Activated naive CD4-positive, alpha-beta T cell treated with anti-CD3 and anti-CD28 coated beads, Interleukin-2, amount 10 ng/mL, durations not matched to agents 7 days and 5 days (primary cell): ENCODE results near the gene CAVIN1.
"Not testable (repeated sequence)": the region's sequence is repeated elsewhere in the genome, so short reads cannot be mapped to it uniquely, and the experiment has no call there.

Source experiments
- CTCF ChIA-PET: fragments of 350-600 bp; sonication (Branson Sonifier 250); formaldehyde crosslinking; loops from one replicate; lab custom pipeline; 2021; ENCODE audit warnings: antibody characterized with exemption; lab: Charles Lee
- DNase-seq: peaks from one replicate; pipeline ENCODE4 v3.0.0-alpha.2; 2020
- H3K27ac Mint-ChIP-seq: one replicate; pipeline ENCODE4 v1.8.0; 2021; ENCODE audit warnings: mild to moderate bottlenecking, moderate library complexity, mixed read lengths
- H3K27me3 Mint-ChIP-seq: one replicate; pipeline ENCODE4 v1.8.0; 2021; ENCODE audit warnings: mild to moderate bottlenecking, mixed read lengths
- H3K36me3 Mint-ChIP-seq: one replicate; pipeline ENCODE4 v1.8.0; 2021; ENCODE audit warnings: mixed read lengths
- H3K4me1 Mint-ChIP-seq: one replicate; pipeline ENCODE4 v1.8.0; 2021; ENCODE audit warnings: mixed read lengths
- H3K4me3 Mint-ChIP-seq: one replicate; pipeline ENCODE4 v1.8.0; 2021; ENCODE audit warnings: mild to moderate bottlenecking, moderate library complexity, mixed read lengths
- H3K9me3 Mint-ChIP-seq: one replicate; pipeline ENCODE4 v1.8.0; 2021; ENCODE audit warnings: mixed read lengths

Gene CAVIN1, protein sequence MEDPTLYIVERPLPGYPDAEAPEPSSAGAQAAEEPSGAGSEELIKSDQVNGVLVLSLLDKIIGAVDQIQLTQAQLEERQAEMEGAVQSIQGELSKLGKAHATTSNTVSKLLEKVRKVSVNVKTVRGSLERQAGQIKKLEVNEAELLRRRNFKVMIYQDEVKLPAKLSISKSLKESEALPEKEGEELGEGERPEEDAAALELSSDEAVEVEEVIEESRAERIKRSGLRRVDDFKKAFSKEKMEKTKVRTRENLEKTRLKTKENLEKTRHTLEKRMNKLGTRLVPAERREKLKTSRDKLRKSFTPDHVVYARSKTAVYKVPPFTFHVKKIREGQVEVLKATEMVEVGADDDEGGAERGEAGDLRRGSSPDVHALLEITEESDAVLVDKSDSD

DNA sequence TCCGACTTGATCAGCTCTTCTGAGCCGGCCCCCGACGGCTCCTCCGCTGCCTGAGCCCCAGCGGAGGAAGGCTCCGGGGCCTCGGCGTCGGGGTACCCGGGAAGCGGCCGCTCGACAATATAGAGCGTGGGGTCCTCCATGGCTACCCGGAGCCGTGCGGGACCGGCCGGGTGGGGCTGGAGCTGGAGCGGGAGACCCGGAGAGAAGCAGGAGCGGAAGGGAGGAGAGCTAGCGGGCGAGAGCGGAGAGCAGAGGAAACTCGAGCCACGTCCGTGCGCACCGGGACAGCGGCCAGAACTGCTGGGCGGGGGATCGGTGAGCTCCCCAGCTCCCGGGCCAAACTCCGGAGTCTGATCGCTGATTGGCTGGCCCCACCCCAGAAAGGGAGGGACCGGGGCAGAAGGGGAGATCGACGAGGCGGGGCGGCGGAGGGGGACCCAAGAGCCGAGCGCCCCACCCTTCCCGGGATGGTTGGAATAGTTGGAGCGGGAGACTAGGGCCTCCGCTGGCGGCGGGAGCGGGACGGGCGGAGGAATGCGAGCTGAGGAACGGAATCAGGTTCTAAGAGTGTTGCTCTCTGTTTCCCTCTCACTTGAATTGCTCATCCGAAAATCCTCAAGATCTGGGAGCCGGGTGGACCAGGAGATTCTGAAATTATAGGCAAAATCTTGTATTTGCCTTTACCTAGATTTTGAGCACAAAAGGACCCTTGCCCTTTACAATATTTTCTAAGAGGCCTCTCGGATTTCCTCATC is at the start of gene CAVIN1:
CAVIN1 (minus strand) TSS at position 299 of the 755 bp plus-strand sequence; CDS start at position 140, 159 bp downstream.
- H3K4me3 Mint-ChIP-seq: peak within 1 kb of the TSS; percentile 63
- no peaks in the 10 kb centered on the region for H3K36me3 Mint-ChIP-seq
- peaks cover 90% of the 10 kb centered on the region for H3K27me3 Mint-ChIP-seq
- H3K27ac Mint-ChIP-seq: no peak within 1 kb of the TSS
- DNase-seq: peak; percentile 42
- H3K4me1 Mint-ChIP-seq: peaks cover 17% of the 10 kb centered on the region
- CTCF ChIA-PET: interaction anchor here (0.6 to 1.6 kb wide), 8 partner anchors 16 to 113 kb away, joined by 3 to 11 read pairs (median 4); partner anchors contain the start of gene NAGLU
- H3K9me3 Mint-ChIP-seq: no peaks in the 10 kb centered on the region

DNA sequence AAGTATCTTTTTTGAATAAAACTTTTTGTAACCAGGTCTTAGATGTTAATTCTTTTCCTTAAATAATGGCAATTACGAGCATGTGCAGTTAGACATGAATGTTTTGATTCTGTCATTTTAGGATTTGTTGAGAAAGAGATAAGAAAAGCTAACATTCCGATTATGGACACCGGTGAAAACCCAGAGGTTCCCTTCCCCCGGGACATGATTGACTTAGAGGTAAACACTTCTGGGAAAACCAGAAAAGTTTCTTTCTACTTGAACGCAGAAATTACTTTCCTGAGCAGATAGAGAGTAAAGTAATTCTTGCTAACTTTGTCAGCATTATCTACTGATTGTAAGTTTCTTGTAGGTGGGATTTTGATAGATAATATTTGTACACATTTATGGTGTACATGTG is 44.8 kb upstream of the CAVIN1 start:
- CTCF ChIA-PET: no interaction called here
- no peak overlapping the region for H3K4me3 Mint-ChIP-seq
- no peaks in the 10 kb centered on the region for H3K36me3 Mint-ChIP-seq
- no peak for DNase-seq
- no peaks in the 10 kb centered on the region for H3K4me1 Mint-ChIP-seq
- H3K27ac Mint-ChIP-seq: no peak overlapping the region
- H3K27me3 Mint-ChIP-seq: no peaks in the 10 kb centered on the region
- no peaks in the 10 kb centered on the region for H3K9me3 Mint-ChIP-seq

DNA sequence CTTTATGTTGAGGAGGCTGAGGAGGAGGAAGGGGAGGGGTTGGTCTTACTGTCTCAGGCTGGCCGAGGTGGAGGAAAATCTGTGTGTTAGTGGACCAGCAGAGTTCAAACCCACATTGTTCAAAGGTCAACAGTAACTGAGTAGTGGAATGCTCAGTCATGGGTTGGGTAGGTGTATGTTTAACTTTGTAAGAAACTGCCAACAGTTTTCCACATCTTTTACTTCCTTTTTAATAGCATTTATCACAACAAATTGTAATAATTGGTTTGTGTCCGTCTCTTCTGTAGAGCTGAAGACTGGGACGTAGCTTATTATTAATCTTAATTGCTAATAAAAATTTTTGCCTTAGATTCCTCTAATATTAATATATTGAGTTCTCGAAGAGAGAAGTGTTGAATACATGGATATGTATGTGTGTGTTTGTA is 40.9 kb upstream of the CAVIN1 start:
- DNase-seq: no peak
- Mint-ChIP-seq H3K36me3 (peaks cover under 1% of the 10 kb centered on the region), H3K27me3 (peaks cover 9% of the 10 kb centered on the region), H3K27ac (no peak overlapping the region), H3K9me3 (no peaks in the 10 kb centered on the region), H3K4me1 (peaks cover 17% of the 10 kb centered on the region), H3K4me3 (no peak overlapping the region)
- CTCF ChIA-PET: interaction anchor here (0.6 to 0.7 kb wide), 2 partner anchors 157 to 726 kb away, joined by 3 to 4 read pairs; no protein-coding TSS in a partner anchor

DNA sequence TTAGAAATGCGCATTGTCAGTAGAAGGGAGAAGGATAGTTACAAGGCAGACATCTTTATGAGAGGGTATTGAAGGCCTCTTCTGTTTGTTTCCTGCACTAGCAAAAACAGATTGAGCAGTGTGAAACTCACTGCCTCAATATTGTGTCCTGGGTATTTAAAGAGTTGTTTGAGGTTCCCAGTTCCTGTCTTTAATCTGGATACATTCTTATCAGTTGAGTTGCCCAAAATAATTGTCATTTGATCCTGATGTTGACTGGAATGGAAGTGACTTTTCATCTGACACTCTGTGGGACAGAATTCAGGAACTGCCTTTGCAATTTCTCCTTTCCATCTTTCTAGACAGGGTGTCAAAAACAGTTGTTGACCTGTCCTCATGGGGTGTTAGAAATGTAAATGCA is 37.3 kb upstream of the CAVIN1 start:
- no peak for DNase-seq
- Mint-ChIP-seq H3K9me3 (no peaks in the 10 kb centered on the region), H3K27me3 (peaks cover 26% of the 10 kb centered on the region), H3K4me3 (no peak overlapping the region), H3K4me1 (peaks cover 43% of the 10 kb centered on the region), H3K27ac (no peak overlapping the region), H3K36me3 (peaks cover 1% of the 10 kb centered on the region)
- CTCF ChIA-PET: interaction anchor here (0.8 to 2.3 kb wide), 5 partner anchors 37 to 238 kb away, joined by 3 to 5 read pairs (median 4); partner anchors contain the start of gene CAVIN1

DNA sequence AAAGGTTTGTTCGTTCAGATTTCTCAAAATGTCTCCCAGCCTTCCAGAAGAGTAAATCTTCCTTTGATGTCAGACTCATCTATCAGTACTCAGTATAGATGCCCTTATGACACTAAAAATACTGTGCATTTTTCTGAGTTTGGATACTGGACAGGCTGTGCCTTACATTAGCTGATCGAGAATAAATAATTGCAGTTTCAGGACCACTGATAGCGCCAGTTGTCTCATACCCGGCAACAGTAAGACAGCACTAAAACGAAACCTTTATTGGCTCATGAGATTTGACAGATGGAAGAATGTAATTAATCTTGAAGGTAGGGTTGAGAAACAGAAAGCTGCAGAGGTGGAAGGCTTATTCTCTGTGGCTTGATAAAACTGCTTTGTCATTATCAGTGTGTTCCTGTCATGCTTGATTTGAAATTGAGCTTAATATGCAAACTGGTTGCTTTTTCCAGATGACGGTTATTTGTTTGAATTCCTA is 36.8 kb upstream of the CAVIN1 start:
- Mint-ChIP-seq H3K36me3 (peaks cover 1% of the 10 kb centered on the region), H3K27ac (peak overlapping the region; percentile 29), H3K9me3 (no peaks in the 10 kb centered on the region), H3K4me3 (peak overlapping the region; percentile 85), H3K4me1 (peaks cover 44% of the 10 kb centered on the region), H3K27me3 (peaks cover 32% of the 10 kb centered on the region)
- CTCF ChIA-PET: interaction anchor here (0.6 to 2.3 kb wide), 7 partner anchors 21 to 238 kb away, joined by 3 to 5 read pairs (median 3); partner anchors contain the start of gene CAVIN1
- DNase-seq: peak; percentile 41

DNA sequence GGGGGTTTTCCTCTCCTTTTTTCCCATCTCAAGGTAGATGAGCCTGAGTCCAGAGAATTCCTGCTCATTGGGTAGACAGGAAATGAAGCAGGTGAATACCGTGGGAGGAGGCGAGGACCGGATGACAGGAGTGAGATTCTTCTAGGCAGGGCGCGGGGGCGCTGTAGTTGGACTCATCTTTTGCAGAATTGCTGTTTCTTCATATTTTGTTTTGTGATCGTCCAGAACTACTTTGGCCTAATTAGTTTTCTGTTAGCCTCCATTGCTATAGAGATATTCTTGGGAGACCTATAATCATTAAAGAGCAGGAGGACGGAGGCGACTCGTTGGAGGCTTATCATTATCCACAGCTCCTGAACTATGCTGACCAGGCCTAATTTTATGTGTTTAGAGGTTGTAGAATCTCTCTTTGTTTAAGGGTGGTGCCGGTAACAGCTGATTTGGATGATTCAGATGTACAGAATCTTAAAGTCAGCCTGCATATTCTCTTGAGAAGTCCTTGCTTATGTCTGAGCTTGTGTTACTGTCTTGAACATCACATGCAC is 36.3 kb upstream of the CAVIN1 start:
- DNase-seq: peak; percentile 36
- Mint-ChIP-seq H3K27ac (peak overlapping the region; percentile 29), H3K27me3 (peaks cover 37% of the 10 kb centered on the region), H3K4me1 (peaks cover 44% of the 10 kb centered on the region), H3K36me3 (peaks cover 1% of the 10 kb centered on the region), H3K4me3 (peak overlapping the region; percentile 85), H3K9me3 (no peaks in the 10 kb centered on the region)
- CTCF ChIA-PET: interaction anchor here (0.6 to 2.3 kb wide), 6 partner anchors 21 to 68 kb away, joined by 3 to 5 read pairs (median 4); partner anchors contain the start of gene CAVIN1

DNA sequence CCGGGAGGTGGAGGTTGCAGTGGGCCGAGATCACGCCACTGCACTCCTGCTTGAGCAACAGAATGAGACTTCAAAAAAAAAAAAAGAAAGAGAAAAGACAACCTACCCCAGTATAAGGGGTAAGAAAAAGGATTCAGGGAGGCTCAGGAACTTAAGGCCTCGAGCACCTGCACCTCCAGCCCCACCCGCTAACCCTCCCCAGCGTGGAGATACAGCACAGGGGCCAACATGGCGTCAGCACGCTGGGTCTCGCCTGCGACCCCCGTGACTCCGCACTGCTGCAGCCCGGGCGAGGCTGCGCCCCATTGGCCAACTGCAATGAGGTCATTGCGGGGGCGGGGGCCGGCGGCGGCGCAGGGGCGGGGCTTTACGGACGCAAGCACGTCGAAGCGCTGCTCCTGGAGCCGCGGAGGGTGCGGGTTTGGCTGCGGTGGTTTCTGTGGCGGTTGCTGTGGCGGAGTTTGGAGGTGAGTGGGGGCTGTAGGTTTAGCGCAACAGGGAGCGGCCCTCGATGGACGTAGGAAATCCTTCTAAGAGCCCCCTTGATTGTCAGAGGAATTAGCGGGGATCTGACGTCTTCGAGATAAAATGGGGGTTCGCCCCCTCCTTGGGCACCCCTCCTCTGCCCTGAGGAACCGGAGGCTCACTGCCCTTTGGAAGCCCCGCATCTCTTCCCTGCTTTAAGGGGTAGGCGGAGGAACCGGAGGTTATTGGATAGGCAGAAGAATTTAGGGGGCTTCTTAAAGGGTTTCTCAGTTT is 35.6 kb upstream of the CAVIN1 start, which contains the start of gene ATP6V0A1:
ATP6V0A1 (plus strand) TSS at position 382 of the 759 bp plus-strand sequence. CDS start 2,017 bp downstream, outside the sequence.
- Mint-ChIP-seq H3K27me3 (peaks cover 43% of the 10 kb centered on the region), H3K36me3 (peaks cover 1% of the 10 kb centered on the region), H3K4me1 (peaks cover 44% of the 10 kb centered on the region), H3K9me3 (no peaks in the 10 kb centered on the region), H3K27ac (peak within 1 kb of the TSS; percentile 80), H3K4me3 (peak within 1 kb of the TSS; percentile 85)
- CTCF ChIA-PET: interaction anchor here (1.4 to 2.3 kb wide), 2 partner anchors 52 to 69 kb away, joined by 3 to 5 read pairs; no protein-coding TSS in a partner anchor
- peak; percentile 94 for DNase-seq

DNA sequence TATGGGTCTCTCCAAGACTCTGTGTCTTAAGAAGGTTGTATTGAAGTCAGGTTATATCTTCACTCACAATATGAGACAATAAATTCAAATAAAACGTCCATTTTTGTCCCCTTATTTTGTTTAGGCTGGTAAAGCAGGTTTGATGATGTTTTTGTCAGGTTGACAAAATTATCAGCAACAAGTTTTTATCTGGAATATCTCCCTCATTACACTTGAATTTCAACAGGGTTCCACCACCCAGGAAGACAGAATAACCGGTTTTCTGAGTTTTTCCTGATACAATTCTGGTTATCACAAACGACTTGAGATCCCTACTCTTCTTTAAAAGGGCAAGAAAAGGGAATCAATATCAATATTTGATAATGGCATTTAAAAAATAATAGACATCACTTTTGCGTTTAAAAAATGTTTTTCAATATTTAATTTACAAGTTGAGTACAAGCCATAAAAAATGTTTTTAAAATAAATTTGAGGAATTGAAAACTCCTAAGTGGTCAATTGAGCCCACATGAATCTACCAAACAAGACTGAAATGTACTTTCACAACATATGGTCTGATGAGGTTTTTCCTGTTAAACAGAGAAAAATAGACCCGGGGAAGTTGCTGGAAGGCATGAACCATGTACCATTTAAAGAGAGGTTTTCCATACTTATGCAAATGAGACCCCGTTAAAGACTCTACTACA is 34.2 kb upstream of the CAVIN1 start:
- H3K36me3 Mint-ChIP-seq: peaks cover 1% of the 10 kb centered on the region
- no peaks in the 10 kb centered on the region for H3K9me3 Mint-ChIP-seq
- H3K27me3 Mint-ChIP-seq: peaks cover 58% of the 10 kb centered on the region
- peak overlapping the region; percentile 11 for H3K27ac Mint-ChIP-seq
- DNase-seq: no peak
- H3K4me1 Mint-ChIP-seq: peaks cover 44% of the 10 kb centered on the region
- CTCF ChIA-PET: interaction anchor here (1.5 kb wide), 1 partner anchor 70 kb away, joined by 4 read pairs; no protein-coding TSS in a partner anchor
- peak overlapping the region; percentile 58 for H3K4me3 Mint-ChIP-seq

DNA sequence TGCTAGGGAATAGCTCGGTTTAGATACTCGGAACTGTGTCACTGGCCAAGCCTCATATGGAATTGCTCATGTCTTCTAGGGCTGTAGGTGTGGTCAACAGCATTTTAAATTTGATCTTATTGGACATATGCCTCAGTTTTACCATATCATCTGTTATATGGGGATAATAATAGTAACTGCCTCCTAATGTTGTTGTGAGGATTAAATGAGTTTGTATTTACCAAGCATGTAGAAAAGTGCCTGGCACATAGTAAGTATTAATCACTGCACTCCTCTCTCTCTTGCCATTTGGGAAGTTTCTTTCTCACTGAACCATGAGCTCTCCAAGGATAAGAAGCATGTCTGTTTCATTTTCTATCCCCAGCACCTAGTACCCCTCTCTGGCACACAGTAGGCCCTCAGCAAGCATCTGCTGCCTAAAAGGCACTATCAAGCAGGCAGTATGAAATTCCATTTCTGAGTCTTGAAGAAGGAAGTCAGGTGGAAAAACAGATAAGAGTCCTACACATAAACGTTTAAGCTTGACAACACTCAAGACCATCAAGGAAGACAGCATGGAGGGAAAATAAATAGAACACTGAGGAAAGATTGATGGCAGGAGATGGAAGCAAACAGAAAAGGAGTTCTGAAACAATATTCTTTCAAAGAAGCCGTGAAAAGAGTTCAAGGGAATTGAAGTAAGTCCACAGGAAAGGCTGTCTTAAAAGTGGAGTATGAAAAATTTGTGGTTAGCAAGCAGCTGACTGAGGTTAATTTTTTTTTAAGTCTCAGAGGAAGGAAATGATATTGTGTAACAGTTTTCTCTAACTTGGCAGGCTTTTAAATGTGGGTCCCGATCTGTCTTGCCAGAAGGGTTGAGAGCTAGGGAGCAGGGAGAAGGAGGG is 33.4 kb upstream of the CAVIN1 start:
- peaks cover 1% of the 10 kb centered on the region for H3K36me3 Mint-ChIP-seq
- peak; percentile 24 for DNase-seq
- CTCF ChIA-PET: interaction anchor here (0.7 to 1.5 kb wide), 4 partner anchors 15 to 71 kb away, joined by 3 to 4 read pairs (median 3); no protein-coding TSS in a partner anchor
- H3K27ac Mint-ChIP-seq: peak overlapping the region; percentile 3
- peaks cover 57% of the 10 kb centered on the region for H3K27me3 Mint-ChIP-seq
- H3K4me3 Mint-ChIP-seq: peak overlapping the region; percentile 52
- H3K4me1 Mint-ChIP-seq: peaks cover 44% of the 10 kb centered on the region
- H3K9me3 Mint-ChIP-seq: no peaks in the 10 kb centered on the region

DNA sequence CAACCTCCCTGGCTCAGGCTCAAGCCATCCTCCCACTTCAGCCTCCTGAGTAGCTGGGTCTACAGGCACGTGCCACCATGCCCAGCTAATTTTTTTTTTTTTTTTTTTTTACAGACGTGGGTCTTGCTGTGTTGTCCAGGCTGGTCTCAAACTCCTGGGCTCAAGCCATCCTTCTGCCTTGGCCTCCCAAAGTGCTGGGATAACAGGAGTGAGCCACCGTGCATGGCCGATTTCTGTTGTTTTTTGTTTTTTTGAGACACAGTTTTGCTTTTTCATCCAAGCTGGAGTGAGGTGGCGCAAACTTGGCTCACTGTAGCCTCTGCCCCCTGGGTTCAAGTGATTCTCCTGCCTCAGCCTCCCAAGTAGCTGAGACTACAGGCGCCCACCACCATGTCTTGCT is 31.9 kb upstream of the CAVIN1 start:
- H3K36me3 Mint-ChIP-seq, CTCF ChIA-PET, H3K4me3 Mint-ChIP-seq, H3K9me3 Mint-ChIP-seq, H3K27ac Mint-ChIP-seq, DNase-seq: not testable (repeated sequence)
- Mint-ChIP-seq H3K4me1 (peaks cover 37% of the 10 kb centered on the region), H3K27me3 (peaks cover 57% of the 10 kb centered on the region)

DNA sequence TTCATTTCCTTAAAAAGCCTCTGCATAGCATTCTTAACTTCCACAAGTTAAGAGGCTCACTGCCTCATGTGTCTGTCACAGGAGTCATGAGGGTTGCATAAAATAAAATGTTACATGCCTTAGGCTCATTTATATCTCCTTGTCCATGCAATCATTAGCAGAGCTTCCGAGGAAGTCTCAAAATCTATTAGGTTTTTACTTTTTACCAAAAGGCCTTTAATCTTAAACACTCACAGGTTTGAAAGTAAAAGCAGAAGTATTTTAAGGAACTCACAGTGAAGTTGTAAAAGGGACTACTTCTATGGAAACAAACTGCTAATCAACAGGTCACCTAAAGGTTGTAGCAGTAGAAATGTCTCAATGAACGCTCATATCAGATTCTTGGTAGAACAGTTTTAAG is 30.4 kb upstream of the CAVIN1 start:
- DNase-seq: no peak
- peaks cover 47% of the 10 kb centered on the region for H3K27me3 Mint-ChIP-seq
- no peaks in the 10 kb centered on the region for H3K36me3 Mint-ChIP-seq
- H3K9me3 Mint-ChIP-seq: no peaks in the 10 kb centered on the region
- CTCF ChIA-PET: no interaction called here
- peaks cover 22% of the 10 kb centered on the region for H3K4me1 Mint-ChIP-seq
- H3K27ac Mint-ChIP-seq: no peak overlapping the region
- no peak overlapping the region for H3K4me3 Mint-ChIP-seq

DNA sequence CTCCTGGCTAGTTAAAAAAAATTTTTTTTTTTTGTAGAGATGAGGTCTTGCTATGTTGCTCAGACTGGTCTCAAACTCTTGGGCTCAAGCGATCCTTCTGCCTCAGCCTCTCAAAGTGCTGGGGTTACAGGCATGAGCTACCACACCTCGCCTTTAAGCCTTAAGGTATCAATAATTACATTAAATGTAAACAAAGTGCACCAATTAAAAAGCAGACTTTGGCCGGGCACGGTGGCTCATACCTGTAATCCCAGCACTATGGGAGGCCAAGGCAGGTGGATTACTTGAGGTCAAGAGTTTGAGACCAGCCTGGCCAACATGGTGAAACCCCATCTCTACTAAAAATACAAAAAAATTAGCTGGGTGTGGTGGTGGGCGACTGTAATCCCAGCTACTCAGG is 28.2 kb upstream of the CAVIN1 start:
- H3K4me1 Mint-ChIP-seq: not testable (repeated sequence)

More for the DNA sequence above, 28.2 kb upstream of the CAVIN1 start:
- DNase-seq, CTCF ChIA-PET, H3K27ac Mint-ChIP-seq, H3K9me3 Mint-ChIP-seq, H3K36me3 Mint-ChIP-seq, H3K4me3 Mint-ChIP-seq: not testable (repeated sequence)
- H3K27me3 Mint-ChIP-seq: peaks cover 40% of the 10 kb centered on the region
